ENCODE results near the gene SLC22A12. TPM values are rescaled to one million over a fixed set of nuclear protein-coding genes. Genes with fewer than 3 reads are reported as not detected.

The SLC22A12 gene
- total RNA-seq, 1 donor from 2014 or later = not detected

- Histone ChIP-seq H3K36me3 (ENCODE audit: control insufficient read depth, insufficient read depth, low read length) (no peaks in the 10 kb centered on the region), H3K27me3 (ENCODE audit: control insufficient read depth, insufficient read depth, low read length) (peaks cover 2% of the 10 kb centered on the region), H3K4me3 (ENCODE audit: low read depth, low read length) (no peak overlapping the region)
- TF ChIP-seq, protein P1, sequence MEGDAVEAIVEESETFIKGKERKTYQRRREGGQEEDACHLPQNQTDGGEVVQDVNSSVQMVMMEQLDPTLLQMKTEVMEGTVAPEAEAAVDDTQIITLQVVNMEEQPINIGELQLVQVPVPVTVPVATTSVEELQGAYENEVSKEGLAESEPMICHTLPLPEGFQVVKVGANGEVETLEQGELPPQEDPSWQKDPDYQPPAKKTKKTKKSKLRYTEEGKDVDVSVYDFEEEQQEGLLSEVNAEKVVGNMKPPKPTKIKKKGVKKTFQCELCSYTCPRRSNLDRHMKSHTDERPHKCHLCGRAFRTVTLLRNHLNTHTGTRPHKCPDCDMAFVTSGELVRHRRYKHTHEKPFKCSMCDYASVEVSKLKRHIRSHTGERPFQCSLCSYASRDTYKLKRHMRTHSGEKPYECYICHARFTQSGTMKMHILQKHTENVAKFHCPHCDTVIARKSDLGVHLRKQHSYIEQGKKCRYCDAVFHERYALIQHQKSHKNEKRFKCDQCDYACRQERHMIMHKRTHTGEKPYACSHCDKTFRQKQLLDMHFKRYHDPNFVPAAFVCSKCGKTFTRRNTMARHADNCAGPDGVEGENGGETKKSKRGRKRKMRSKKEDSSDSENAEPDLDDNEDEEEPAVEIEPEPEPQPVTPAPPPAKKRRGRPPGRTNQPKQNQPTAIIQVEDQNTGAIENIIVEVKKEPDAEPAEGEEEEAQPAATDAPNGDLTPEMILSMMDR (IDR thresholded peaks at IDR 0.05; ENCODE audit: insufficient read depth, low read length, severe bottlenecking) = no peak
- no peak for DNase-seq (ENCODE audit: low read depth)
- no peak for FAIRE-seq
These were observed 11.5 kb downstream of the SLC22A12 start for GRCh38 chr11:64602466-64603070.

DNA sequence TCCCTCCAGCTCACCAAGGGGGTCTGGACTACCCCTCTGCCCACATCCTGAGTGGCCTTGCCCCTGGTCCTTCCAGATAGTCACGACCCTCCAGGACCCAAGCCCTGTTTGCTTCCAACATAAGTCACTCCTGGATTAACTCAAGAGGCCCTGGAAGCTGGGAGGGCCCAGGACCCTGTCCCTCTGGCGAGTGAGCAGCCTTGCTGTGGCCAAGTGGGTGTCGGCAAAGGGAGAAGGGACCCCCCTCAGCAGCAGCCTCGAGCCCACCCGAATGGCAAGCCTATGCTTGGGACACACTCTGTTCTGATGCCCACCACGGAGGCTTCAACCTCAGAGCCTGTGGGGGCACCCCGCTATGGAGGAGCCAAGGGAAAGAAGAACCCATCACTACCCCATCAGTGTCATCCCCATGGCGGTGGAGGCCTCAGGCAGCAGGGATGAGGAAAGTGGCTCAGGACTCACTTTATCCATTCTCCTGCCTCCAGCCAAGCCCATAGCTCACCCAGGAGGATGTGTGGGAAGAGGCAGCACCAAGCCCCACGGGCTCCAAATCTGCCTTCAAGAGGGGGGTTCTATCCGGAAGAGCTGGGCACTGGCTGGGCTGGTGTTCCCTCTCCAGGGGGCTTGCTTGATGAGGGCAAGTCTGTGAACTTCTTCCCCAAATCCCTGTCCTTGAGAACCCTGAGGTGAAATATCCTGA, 12.5 kb downstream of the SLC22A12 start:
- H3K27me3 ChIP-seq (ENCODE audit: control insufficient read depth, insufficient read depth, low read length) = peaks cover 3% of the 10 kb centered on the region
- TF ChIP-seq, protein P1 (IDR thresholded peaks at IDR 0.05; ENCODE audit: insufficient read depth, low read length, severe bottlenecking) = no peak
- no peak overlapping the region for H3K4me3 ChIP-seq (ENCODE audit: low read depth, low read length)
- no peak for FAIRE-seq
- DNase-seq (ENCODE audit: low read depth) = no peak
- H3K36me3 ChIP-seq (ENCODE audit: control insufficient read depth, insufficient read depth, low read length) = no peaks in the 10 kb centered on the region

- TF ChIP-seq, protein P1 (IDR thresholded peaks at IDR 0.05; ENCODE audit: insufficient read depth, low read length, severe bottlenecking) = no peak
These were observed 13.6 kb downstream of the SLC22A12 start for GRCh38 chr11:64604458-64605243.

GRCh38 chr11:64605244-64605560, 14.2 kb downstream of the SLC22A12 start:
- no peak overlapping the region for H3K4me3 ChIP-seq (ENCODE audit: low read depth, low read length)
- H3K36me3 ChIP-seq (ENCODE audit: control insufficient read depth, insufficient read depth, low read length) = no peaks in the 10 kb centered on the region
- TF ChIP-seq, protein P1 (IDR thresholded peaks at IDR 0.05; ENCODE audit: insufficient read depth, low read length, severe bottlenecking) = no peak
- DNase-seq (ENCODE audit: low read depth) = no peak
- H3K27me3 ChIP-seq (ENCODE audit: control insufficient read depth, insufficient read depth, low read length) = peaks cover 5% of the 10 kb centered on the region
- FAIRE-seq = no peak

More at GRCh38 chr11:64604458-64605243, 13.6 kb downstream of the SLC22A12 start:
- Histone ChIP-seq H3K27me3 (ENCODE audit: control insufficient read depth, insufficient read depth, low read length) (peaks cover 5% of the 10 kb centered on the region), H3K4me3 (ENCODE audit: low read depth, low read length) (no peak overlapping the region), H3K36me3 (ENCODE audit: control insufficient read depth, insufficient read depth, low read length) (no peaks in the 10 kb centered on the region)
- FAIRE-seq (no peak), DNase-seq (ENCODE audit: low read depth) (no peak)

GRCh38 chr11:64605656-64606585, 14.9 kb downstream of the SLC22A12 start:
- H3K36me3 ChIP-seq (ENCODE audit: control insufficient read depth, insufficient read depth, low read length) = no peaks in the 10 kb centered on the region
- no peak for FAIRE-seq
- TF ChIP-seq, protein P1 (IDR thresholded peaks at IDR 0.05; ENCODE audit: insufficient read depth, low read length, severe bottlenecking) = no peak
- no peak overlapping the region for H3K4me3 ChIP-seq (ENCODE audit: low read depth, low read length)
- H3K27me3 ChIP-seq (ENCODE audit: control insufficient read depth, insufficient read depth, low read length) = peaks cover 5% of the 10 kb centered on the region
- no peak for DNase-seq (ENCODE audit: low read depth)
